Fibroblast of the aortic adventitia (primary cell): Measurements from ENCODE around the gene TCIRG1. TPM values are rescaled to one million over a fixed set of nuclear protein-coding genes. Genes with fewer than 3 reads are reported as not detected.

ENCODE experiments used
- DNase-seq: peaks from one replicate; pipeline ENCODE4 v3.0.0-alpha.2; 2010; ENCODE audit warnings: low read depth
- H3K4me3 ChIP-seq: 2 replicates; pipeline ENCODE4 v1.5.1; 2011; ENCODE audit warnings: low read depth, mild to moderate bottlenecking, control low read depth, low read length, moderate library complexity
- CTCF ChIP-seq: IDR thresholded peaks from 2 replicates; pipeline ENCODE4 v1.5.1; 2011; ENCODE audit warnings: mild to moderate bottlenecking, low read length, control low read depth, inconsistent platforms; ENCODE audit not compliant: insufficient read depth
- total RNA-seq: library from RNA; depleted of rRNA; stranded (reverse); fragments of >200 nt; gene quantifications from 2 replicates; pipeline ENCODE4 v1.2.3, GENCODE V29; 2012; ENCODE audit warnings: low replicate concordance

TCIRG1 gene
- total RNA-seq, 1 donor, result 76.0 TPM

- TF ChIP-seq CTCF, result no peak
- peak overlapping the region; percentile 79 for H3K4me3 ChIP-seq
- DNase-seq, result no peak
Measured at GRCh38 chr11:68040957-68041591, 2.2 kb downstream of the TCIRG1 start.

GRCh38 chr11:68041617-68042218 lies 2.9 kb downstream of the TCIRG1 start:
- no peak overlapping the region for H3K4me3 ChIP-seq
- DNase-seq, result no peak
- TF ChIP-seq CTCF, result no peak

GRCh38 chr11:68042219-68043028 lies 3.6 kb downstream of the TCIRG1 start:
- no peak overlapping the region for H3K4me3 ChIP-seq
- no peak for DNase-seq
- TF ChIP-seq CTCF, result no peak

- no peak for DNase-seq
- H3K4me3 ChIP-seq, result no peak overlapping the region
- no peak for TF ChIP-seq CTCF
Measured at GRCh38 chr11:68043029-68043348, 4.2 kb downstream of the TCIRG1 start.

GRCh38 chr11:68043349-68044144 lies 4.7 kb downstream of the TCIRG1 start:
- DNase-seq, result no peak
- H3K4me3 ChIP-seq, result no peak overlapping the region
- no peak for TF ChIP-seq CTCF

- TF ChIP-seq CTCF, result no peak
- no peak for DNase-seq
- no peak overlapping the region for H3K4me3 ChIP-seq
Measured at GRCh38 chr11:68044145-68044813, 5.5 kb downstream of the TCIRG1 start.
